OCI-LY3 (cell line): Measurements from ENCODE around the gene ZNF497.

Source experiments
- EZH2phosphoT487 ChIP-seq: fragments of 200-600 bp; shearing (Covaris generic); IDR thresholded peaks from 2 replicates; pipeline ENCODE4 v1.6.1; 2018; ENCODE audit warnings: antibody characterized with exemption, mixed run types, low read depth
- TF ChIP-seq, protein P1 (sequence below): fragments of 200-600, 300-600 bp; sonication (generic); IDR thresholded peaks from 2 replicates; pipeline ENCODE4 v1.5.1; 2014; ENCODE audit warnings: antibody characterized with exemption, low read length, low read depth

DNA sequence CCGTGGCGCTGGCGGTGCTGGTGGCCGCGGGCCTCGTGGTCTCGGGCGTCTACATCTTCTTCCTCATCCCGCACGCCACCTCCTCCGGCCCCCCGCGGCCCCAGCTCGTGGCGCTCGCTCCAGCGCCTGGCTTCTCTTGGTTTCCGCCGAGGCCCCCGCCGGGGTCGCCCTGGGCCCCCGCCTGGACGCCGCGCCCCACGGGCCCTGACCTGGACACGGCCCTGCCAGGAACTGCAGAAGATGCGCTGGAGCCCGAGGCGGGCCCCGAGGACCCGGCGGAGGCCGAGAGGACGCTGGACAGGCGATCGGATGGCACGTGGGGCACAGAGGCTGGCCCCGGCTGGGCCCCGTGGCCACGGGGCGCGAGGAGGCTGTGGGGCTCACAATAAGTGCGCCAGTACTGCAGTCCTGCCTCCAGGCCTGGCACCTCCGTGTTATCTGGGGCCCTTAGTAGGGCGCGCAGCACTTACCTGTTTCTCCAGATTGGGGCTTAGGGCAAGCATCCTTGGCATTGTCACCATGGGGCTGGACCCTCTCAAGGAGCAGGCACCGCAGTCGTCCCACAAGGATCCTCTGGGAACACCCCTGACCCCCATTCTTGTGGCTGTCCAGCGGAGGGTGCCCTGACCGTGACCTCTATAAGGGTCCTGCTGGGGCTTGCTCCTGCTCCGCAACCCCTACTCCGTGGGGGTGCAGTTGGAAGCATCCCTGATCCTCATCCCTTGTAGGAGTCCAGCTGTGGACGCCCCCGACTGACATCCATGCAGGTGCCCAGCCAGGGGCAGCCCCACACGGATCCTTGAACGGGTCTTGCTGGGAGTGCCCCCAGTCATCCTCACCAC lies 34.4 kb upstream of the ZNF497 start:
- TF ChIP-seq, protein P1, sequence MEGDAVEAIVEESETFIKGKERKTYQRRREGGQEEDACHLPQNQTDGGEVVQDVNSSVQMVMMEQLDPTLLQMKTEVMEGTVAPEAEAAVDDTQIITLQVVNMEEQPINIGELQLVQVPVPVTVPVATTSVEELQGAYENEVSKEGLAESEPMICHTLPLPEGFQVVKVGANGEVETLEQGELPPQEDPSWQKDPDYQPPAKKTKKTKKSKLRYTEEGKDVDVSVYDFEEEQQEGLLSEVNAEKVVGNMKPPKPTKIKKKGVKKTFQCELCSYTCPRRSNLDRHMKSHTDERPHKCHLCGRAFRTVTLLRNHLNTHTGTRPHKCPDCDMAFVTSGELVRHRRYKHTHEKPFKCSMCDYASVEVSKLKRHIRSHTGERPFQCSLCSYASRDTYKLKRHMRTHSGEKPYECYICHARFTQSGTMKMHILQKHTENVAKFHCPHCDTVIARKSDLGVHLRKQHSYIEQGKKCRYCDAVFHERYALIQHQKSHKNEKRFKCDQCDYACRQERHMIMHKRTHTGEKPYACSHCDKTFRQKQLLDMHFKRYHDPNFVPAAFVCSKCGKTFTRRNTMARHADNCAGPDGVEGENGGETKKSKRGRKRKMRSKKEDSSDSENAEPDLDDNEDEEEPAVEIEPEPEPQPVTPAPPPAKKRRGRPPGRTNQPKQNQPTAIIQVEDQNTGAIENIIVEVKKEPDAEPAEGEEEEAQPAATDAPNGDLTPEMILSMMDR, result no peak
- no peak for TF ChIP-seq EZH2phosphoT487
